Prostate gland (tissue), 2 donors: ENCODE data around the gene TREX2.

Experiments used
- POLR2AphosphoS5 ChIP-seq: sonication (generic); formaldehyde crosslinking; IDR thresholded peaks from one replicate; pipeline ENCODE4 v1.6.1; 2017; ENCODE audit warnings: antibody characterized with exemption
- TF ChIP-seq, protein P1 (sequence below), 4 experiments: fragments of 200-600 bp in 2 of 4; fragments of 450-650 bp in 2 of 4; sonication (generic) in 2 of 4; IDR thresholded peaks; 1 replicate in 3 of 4; 2 replicates in 1 of 4; pipeline ENCODE4 v1.5.1; 2016 to 2019; ENCODE audit warnings: antibody characterized with exemption in 4 of 4, mild to moderate bottlenecking in 2 of 4, moderate library complexity in 2 of 4

DNA sequence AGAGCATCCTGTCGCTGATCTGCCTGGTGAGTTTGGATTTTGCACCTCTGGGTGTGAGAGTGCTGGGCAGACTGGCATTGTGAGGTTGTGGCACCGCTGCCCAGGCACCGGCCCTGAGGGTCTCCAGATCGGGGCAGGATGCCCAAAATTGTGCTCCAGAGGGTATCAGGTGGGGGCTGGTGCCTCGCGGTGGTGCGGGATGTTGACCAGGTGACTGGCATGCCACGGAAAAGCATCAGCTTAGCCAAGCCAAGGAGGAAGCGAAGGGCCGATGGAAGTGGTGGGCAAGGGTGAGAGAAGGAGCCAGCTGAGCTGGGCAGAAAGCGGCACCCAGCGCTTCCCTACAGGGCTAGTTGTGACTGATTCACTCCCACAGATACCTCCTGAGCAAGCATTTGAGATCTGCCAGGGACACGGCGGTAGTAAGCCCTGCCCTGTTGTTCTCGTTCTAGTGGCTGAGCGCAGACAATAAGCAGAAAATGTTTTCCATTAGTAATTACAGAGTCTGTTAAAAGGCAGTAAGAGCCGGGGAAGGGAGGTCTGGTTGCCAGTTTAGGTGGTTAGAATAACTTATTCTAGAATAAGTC lies 33.8 kb downstream of the TREX2 start:
- TF ChIP-seq, protein P1, sequence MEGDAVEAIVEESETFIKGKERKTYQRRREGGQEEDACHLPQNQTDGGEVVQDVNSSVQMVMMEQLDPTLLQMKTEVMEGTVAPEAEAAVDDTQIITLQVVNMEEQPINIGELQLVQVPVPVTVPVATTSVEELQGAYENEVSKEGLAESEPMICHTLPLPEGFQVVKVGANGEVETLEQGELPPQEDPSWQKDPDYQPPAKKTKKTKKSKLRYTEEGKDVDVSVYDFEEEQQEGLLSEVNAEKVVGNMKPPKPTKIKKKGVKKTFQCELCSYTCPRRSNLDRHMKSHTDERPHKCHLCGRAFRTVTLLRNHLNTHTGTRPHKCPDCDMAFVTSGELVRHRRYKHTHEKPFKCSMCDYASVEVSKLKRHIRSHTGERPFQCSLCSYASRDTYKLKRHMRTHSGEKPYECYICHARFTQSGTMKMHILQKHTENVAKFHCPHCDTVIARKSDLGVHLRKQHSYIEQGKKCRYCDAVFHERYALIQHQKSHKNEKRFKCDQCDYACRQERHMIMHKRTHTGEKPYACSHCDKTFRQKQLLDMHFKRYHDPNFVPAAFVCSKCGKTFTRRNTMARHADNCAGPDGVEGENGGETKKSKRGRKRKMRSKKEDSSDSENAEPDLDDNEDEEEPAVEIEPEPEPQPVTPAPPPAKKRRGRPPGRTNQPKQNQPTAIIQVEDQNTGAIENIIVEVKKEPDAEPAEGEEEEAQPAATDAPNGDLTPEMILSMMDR (IDR thresholded peaks at IDR 0.05) = no peak
- no peak for TF ChIP-seq POLR2AphosphoS5
